DMS53 treated with DMSO at 0.1 percent for 48 hours (cell line): ENCODE results near the gene SLC6A11.

Experiments
- DNase-seq: peaks from one replicate; lab custom pipeline; 2025; ENCODE audit not compliant: unreplicated experiment; lab: John Stamatoyannopoulos, UW

SLC6A11 gene

DNA sequence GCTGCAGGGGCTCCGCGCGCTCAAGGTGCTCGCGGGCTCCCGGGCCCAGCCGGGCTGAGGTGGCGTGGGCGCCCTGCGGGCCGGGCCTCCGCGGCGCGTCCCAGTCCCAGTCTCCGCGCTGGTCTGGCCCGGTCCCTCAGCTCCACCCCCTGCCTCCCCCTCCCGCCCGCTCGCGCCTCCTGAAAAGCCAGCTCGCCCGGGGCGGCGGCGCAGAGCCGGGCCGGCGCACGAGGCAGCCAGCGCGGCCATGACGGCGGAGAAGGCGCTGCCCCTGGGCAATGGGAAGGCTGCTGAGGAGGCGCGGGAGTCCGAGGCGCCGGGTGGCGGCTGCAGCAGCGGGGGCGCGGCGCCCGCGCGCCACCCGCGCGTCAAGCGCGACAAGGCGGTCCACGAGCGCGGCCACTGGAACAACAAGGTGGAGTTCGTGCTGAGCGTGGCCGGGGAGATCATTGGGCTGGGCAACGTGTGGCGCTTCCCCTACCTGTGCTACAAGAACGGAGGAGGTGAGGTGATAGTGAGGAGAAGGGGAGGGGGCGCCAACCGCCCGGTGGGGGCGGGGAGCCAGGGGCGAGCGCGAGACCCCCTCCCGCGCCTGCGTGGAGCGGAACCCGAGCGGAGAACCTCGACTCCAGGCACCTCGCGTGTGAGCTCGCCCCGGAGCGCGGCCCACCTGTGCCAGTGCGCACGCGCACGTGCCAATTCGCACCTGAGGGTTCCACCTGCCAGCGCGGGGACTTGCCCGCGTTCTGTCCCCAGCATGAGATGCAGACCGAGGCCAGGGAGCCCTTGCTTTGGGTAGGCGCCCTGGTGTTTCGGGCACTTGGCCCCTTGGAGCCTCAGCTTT lies at the start of gene SLC6A11:
Gene SLC6A11 (plus strand): TSS at position 210 of the 844 bp plus-strand sequence. CDS start 38 bp downstream, at position 248.
- DNase-seq: no peak

DNA sequence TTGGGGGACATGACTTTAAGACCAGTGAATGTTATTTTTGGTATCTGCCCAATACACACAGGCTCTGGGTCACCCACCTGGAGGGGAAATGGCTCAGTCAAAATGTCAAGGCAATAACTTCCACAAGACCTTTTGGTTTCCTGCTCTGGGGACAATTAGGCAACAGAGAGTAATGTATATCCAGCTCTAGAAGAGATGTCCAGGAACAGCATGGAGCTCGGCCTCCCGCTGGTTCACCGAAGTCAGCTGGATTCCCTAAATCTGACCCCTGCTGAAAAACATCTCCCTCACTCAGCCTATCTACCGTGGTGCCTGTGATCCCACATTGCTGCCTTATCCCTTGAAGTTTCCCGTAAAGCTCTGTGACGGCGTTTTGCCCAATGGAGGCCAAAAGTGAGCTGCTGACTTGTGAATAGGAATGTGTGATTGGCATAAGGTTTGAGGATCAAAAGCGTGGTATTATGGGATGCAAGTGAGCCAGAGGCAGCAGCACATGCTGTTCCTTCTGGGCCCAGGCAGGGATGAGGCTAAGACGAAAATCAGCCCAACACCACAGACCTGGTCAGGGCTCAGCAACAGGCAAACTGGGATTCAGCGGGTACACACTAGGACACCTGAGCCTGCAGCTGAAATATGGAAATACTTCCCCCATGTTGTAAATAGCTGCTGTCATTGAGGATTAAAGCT lies 47.2 kb upstream of the SLC6A11 start:
- DNase-seq: no peak

DNA sequence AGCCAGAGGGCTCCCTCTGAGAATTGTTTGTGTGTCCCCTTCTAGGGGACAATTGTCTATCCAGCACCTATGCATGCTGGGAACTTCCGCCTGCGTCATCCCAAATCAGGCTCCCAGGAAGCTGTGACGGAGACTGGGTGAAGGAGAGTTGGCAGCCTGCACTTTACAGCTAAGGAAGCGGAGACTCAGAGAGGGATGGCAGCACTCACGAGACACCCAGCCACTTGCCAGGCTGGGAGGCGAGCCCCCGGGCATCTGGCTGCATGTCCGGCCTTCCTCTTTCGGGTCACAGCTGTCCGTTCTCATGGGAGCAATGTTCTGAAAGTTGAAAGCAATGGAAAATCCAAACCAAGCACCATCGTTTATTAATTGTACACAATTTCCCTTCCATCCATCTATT lies 45.5 kb upstream of the SLC6A11 start:
- DNase-seq: no peak

DNA sequence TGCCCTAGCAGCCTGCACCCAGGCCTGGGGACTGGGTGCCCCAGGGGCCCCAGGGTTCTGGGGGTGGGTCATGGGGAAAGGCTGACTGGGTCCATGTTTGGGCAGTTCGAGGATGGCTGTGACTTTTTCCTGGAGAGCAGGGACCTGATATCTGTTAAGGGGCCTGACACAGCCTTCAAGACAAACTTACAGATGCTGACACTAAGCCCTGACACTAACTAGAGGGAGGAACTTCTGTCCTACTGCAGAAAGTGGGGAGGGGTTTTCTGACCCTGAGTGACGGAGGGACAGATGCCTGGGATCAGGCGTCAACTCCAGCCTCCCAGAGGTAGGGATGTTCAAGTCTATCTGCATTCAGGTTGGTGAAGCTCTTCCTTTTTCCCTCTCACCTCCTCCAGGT lies 45.0 kb upstream of the SLC6A11 start:
- no peak for DNase-seq

DNA sequence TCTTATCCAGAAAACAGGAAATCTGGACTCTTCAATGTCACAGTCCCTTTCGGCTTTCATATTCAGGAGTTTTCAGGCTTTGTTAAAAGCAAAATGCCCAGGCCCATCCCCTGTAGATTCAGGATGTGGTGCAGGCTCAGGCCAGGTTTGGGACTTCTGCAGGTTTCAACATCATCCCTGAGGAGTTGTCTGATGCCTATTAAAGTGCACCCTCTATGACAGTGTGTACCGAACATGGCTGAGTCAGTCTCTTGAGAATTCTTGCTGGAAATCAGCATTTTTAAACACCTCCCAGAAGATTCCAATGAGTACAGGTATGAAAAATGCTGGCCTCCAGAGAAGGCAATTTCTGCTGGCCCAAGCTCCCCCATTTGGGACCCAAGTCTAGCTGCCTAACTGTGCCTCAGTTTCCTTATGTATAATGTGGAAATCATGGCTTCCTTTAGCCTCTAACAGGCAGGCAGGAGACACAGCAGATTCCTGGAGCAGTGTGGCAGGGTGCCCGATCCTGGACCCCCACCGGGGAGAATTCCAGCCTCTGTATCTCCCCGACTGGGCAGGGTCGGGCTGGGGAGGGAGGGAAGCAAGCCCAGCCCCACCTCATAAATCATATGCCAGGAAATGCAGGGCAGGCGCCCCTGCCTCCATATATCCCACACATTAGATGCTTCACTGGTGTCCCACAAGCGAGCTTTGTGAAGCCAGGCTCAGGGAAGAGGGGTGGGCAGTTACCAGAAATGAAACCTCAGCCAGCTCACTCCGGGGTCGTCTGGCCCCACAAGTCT lies 44.4 kb upstream of the SLC6A11 start:
- DNase-seq: no peak

DNA sequence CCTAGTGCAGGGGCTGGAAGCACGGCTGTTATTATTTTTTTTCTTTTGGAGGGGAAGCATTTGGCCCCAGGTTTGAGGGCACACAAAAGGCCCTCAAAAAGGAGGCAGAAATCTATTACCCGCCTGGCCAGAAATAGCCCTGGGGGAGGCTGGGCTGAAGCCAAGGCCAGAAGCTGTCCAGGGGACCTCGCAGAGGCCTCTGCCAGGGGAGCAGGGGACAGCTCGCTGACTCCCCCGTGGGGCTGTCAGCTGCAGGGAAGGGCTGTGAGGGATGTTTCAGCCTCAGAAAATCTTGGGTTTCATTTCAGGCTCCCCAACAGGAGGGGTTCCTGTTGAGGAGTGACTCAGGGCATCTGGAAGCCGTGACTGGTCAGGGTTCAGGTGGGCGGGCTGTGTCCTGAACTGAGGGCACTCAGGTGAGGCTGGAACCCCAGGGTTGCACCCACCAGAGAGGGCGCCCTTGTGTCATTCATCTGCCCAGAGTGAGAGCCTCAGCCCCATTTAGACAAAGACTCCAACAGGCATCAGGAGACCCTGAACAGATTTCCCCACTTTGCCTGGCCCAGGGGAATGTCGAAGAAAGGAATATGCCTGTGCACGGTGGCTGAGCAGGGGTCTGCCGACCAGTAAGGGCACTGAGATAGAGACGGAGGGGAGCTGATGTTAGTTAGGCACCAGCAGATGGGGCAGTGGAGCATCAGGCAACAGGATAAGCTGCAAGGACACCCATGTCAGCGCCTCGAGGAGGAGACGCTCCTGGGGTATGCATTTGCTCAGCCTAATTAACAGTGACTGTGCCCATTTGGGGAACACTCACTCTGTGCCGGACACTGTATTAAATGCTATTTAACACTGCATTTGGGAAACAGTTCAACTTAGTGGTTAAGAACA lies 43.5 kb upstream of the SLC6A11 start:
- no peak for DNase-seq

DNA sequence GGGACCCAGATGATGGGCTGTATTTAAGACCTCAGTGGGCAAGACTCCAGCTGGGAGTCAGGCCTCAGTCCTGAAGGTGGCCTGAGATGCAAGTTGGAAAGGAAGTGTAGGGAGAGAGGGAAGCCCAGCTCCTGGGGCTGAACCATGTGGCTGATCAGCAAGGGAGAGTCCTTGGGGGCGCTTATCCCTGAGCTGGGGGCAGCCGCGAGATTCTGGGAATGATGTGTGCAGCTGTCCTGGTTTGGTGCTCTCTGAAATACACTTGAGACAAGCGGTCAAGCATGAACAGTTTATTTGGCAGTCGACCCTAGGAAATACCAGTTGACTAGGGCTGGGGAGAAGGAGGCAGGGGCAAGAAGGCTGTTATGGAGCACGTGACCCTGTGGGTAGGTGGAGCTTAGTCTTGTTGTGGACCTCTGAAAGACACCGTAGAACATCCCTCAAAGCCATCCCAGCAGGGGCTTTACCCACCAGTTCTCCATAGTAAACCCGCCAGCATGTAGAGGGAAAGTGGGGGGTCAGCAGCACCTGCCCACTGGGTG lies 41.8 kb upstream of the SLC6A11 start:
- DNase-seq: no peak

DNA sequence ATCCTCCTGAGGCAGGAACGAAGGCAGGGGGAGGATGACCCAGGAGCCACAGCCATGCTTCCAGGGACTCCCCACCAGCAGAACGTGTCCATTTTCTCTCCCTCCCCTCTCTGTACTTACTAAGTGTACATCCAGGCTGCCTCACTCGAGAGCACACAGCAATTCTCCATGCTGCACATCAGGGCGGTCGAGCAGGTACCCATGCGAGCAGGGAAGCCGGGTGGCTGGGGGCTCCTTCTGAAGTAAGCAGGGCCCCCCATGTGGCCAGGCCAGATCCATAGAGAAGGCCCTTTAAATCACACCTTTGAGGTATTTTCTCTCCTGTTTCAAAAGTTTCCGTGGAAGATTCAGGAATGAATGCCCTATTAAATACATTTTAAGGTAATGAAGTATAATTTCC lies 41.2 kb upstream of the SLC6A11 start:
- no peak for DNase-seq

DNA sequence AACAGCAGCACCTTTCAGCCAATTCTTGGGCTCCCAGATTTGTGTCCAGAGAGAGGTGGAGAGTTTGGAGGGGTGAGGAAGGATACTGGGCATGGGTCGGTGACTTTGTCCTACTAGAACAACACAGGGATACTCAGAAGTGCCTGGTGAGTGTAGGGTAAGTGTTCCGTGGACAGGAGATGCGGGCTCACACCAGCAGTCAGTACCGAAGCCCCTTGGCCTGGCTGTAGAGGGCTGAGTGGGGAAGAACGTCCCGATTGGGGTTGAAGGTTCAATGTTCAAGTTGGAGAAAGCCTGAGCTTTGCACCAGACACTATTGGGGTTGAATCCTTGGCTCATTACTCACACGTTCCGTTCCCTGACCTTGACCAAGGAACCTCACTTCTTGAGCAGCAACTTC lies 40.8 kb upstream of the SLC6A11 start:
- DNase-seq: no peak

DNA sequence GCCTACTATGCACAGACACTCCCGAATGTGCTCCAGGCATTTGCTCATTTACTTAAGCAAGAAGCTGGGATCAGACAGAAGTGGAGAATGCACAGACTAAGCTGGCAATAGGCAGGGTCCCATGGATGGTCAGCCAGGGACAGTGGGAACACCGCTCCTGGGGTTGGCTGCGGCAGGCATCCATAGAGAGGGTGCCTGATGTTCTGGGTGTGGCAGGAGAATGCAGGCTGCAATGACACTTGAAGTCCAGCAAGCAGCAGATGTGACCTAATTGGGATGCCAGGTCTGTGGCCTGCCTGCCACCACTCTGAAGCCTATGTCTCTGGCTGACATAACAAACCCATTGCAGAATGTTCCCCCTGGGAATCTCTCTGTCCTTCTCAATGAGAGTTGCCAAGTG lies 40.2 kb upstream of the SLC6A11 start:
- no peak for DNase-seq

DNA sequence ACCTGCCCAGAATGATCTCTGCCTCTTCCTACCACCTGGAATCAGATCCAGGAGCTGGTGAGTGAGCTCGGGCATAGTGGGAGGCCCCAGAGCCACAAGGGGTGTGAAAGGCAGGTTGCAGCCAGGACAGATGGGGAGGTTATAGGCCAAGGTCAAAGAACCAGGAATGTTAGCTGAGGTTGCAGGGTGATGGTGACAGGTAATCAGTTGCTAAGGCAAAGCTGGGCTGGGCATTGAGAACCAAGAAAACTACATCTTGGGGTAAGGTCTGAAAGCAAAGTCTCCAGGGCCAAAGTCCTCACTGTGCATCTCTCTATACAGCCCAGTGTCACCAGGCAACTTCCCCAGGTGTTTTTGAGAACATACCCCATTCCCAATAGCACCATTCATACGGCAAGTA lies 38.4 kb upstream of the SLC6A11 start:
- no peak for DNase-seq

DNA sequence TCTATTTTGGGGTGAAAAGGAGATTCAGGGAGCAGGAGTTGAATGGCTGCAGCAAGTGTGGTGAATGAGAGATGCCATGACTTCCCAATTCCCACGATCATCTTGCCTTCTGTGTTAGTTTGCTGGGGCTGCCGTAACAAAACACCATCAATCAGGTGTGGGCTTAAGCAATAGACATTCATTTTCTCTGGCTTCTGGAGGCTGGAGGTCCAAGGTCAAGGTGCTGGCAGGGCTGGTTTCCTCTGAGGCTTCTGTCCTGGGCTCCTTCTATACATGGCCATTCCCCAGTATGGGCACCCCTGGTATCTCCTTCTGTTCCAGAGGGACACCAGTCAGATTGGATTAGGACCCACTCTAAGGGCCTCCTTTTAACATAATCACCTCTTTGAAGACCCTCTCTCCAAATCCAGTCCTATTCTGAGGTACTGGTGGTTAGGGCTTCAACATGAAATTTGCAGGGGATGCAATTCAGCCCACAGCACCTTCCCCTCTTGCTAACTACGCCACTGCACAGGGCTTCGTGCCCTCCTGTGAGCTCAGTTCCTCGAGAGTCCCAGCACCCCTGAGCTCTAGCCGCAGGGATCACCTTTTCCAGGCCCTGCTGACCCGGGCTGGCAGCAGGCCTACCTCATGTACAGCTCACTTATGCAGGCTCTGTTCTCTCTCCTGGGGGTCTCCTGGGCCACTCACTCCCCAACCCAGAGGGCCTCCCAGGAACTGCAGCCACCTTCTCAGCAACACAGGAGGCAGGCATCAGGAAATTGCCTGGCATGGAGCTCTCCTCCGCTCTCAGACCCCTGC lies 37.3 kb upstream of the SLC6A11 start:
- DNase-seq: no peak

DNA sequence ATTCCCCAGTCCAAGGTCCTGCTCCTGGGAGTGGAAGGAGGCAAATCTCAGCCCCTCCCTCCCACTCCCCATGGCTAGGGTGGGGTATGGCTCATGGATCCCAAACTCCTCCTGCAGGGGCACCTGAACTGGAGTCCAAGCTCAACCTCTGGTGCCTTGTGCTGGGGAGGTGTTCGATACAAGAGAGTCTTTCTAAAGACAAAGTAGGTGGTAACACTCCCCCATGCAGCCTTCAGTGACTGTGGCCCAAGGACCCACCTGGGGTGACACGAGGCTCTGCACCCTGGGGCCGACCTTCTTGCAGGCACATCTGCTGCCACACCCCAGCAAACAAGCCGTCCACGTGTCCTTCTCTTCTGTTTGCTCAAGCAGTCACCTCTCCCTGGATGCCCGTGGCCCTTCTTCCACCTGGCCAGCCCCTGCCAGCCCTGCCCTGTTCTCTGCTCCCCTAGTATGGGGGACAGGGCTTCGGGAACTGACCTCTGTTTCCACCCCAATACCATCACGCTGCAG lies 36.7 kb upstream of the SLC6A11 start:
- DNase-seq: no peak

DNA sequence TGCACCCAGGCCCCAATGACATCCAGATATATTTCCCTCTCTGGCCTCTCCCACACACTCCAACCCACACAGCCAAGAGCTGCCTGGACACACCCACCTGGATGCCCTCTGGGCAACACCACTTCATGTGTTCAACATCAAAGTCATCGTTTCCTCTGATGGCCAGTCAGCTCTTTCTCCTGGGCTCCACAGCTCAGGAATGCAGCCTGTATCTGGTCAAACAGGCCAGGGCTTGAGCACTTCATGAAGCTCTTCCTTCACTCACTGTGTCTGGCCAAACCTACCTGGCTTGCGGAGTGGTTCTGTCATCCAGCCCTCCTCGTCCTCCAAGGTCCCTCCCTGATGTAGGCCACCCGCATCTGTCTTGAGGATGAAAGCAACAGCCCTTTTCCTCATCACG lies 35.8 kb upstream of the SLC6A11 start:
- DNase-seq: no peak

DNA sequence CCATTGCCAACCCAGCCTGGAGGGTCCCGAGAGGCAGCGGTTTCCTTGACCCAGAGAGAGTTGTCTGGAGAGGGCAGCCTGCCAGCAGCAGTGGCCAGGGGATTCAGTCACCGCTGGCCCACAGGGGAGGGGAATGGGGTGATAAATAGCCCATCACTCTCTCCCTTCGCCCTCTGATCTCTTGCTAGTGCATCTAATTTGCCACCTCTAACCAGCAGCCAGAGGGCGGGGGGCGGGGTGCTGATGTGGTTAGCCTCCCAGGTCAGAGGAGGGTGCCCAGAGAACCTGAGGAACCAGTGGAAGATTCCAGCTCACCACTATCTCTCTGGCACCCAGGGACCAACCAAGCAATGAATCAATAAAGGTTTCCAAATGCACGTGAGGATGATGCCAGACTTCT lies 35.1 kb upstream of the SLC6A11 start:
- DNase-seq: no peak

DNA sequence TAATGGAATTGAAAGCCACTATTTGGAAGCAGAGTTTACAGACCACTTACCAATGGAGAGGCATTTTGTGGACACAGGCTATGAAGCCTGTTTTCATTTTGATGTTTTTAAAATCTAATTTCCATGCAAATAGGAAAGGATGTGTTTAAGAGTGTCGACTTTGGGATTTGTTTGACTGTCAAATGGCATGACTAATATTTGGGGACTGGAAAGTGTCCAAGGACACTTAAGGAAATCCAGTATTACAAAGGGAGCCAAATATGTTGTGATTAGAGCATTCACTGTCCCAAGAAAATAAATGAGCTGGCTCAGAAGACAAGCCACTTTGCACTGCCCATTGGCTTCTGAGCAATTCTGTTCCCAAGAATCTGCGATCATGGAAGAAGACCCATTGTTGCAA lies 34.0 kb upstream of the SLC6A11 start:
- no peak for DNase-seq

DNA sequence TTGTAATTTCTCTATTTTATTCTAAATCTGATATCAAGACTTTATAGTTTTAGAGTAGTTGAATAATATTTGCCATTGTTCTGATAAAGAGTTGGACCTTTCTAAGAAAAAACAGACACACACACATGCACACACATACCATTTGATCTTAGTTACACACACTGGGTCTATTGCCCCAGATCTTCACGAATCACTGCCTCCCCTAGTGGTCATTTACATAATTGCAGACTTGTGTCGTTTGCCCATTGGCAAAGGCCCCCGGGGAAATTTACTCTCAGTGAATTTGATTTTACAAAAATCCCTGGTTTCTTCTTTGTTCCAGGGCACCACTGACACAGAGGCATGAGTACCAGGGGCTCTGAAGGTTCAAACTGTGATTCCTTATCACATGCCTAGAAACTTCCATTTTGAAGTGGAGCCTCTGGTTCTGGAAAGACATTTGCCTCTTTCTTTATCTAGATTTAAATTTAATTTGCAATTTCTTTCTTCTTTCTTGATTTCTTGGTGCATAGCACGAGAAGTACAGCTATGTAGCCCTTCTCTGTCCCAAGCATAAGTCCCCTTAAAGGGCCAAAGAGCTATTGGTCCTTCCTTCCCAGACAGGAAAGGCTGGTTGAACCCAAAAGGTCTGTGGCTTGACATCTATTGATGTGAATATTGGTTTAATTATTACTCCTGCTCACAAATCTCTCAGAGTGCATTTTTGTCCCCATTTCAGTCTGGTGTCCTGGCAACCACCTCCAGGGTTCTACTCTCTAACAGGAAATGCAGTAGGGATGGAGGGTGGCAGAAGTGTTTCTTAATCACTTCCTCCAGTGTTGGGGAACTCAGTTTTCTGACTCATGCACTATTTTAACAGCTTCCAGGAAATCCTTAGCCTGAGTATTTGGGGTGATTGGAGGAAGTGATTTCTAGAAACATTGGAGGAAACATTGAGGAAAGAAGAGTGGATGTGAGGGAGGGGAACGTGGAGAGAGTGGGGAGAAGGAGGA lies 32.4 kb upstream of the SLC6A11 start:
- DNase-seq: no peak

DNA sequence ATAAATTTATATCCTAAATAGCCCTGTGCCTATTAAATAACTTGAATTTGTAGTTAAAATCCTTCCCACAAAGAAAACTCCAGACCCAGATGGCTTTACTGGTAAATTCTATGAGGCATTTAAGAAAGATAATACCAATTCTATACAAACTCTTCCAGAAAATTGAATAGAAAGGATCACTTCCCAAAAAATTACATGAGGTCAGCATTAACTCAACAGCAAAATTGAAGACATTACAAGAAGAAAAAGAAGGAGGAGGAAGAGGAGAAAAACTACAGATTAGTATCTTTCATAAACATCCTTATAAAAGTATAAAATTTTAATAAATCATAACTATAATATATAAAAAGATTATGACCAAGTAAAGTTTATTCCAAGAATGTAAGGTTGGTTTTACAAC lies 29.4 kb upstream of the SLC6A11 start:
- DNase-seq: no peak
